ENCODE measurements around the gene PHAF1.

Gene PHAF1

DNA sequence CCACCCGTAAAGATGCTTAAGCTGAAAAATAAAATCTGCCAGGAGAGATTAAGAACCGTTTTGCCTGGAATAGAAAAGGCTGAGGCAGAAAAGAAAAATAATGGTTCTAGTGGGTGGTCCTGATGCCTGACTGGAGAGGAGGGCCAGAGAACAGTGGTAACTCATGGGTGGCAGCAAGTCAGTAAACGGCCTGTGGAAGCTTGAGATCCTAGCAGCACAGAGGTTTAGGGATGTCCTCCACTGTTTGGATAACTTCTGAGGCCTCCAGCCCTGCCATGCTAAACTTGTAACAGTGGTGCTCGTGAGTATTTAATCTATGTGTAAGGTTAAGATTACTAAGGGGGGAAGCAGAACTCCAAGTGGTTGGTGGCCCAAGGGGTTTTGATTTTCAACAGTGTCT is 21.2 kb upstream of the PHAF1 start:
- no peak for DNase-seq
- no peaks in the 10 kb centered on the region for H3K9me3 ChIP-seq
- H3K4me1 ChIP-seq, result peaks cover 20% of the 10 kb centered on the region
- TF ChIP-seq, protein P1, sequence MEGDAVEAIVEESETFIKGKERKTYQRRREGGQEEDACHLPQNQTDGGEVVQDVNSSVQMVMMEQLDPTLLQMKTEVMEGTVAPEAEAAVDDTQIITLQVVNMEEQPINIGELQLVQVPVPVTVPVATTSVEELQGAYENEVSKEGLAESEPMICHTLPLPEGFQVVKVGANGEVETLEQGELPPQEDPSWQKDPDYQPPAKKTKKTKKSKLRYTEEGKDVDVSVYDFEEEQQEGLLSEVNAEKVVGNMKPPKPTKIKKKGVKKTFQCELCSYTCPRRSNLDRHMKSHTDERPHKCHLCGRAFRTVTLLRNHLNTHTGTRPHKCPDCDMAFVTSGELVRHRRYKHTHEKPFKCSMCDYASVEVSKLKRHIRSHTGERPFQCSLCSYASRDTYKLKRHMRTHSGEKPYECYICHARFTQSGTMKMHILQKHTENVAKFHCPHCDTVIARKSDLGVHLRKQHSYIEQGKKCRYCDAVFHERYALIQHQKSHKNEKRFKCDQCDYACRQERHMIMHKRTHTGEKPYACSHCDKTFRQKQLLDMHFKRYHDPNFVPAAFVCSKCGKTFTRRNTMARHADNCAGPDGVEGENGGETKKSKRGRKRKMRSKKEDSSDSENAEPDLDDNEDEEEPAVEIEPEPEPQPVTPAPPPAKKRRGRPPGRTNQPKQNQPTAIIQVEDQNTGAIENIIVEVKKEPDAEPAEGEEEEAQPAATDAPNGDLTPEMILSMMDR (IDR thresholded peaks at IDR 0.05; ENCODE audit: low read depth, low read length), result no peak
- H3K4me3 ChIP-seq (ENCODE audit: low read depth, low read length), result no peak overlapping the region
- H3K36me3 ChIP-seq, result peaks cover 12% of the 10 kb centered on the region
- no peaks in the 10 kb centered on the region for H3K27me3 ChIP-seq

DNA sequence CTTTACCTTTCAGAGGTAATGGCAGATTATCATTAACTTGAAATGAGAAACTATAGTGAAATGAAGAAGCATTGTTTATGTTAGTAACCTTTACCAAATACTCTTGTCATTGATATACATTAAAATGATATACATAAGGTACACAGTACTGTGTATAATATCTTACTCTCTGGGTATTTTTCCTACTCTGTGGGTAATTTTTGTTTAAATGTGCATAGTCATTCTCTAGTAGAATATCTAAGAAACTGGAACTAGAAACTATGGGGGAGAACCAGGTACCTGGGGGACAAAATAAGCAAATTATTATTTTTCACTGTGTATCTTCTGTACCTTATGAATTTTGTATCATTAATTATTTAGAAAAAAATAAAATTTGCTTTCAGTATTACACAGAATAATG is 20.6 kb upstream of the PHAF1 start:
- TF ChIP-seq, protein P1 (IDR thresholded peaks at IDR 0.05; ENCODE audit: low read depth, low read length), result no peak
- Histone ChIP-seq H3K36me3 (peaks cover 12% of the 10 kb centered on the region), H3K9me3 (no peaks in the 10 kb centered on the region), H3K4me1 (peaks cover 20% of the 10 kb centered on the region), H3K4me3 (ENCODE audit: low read depth, low read length) (no peak overlapping the region), H3K27me3 (no peaks in the 10 kb centered on the region)
- DNase-seq, result no peak

DNA sequence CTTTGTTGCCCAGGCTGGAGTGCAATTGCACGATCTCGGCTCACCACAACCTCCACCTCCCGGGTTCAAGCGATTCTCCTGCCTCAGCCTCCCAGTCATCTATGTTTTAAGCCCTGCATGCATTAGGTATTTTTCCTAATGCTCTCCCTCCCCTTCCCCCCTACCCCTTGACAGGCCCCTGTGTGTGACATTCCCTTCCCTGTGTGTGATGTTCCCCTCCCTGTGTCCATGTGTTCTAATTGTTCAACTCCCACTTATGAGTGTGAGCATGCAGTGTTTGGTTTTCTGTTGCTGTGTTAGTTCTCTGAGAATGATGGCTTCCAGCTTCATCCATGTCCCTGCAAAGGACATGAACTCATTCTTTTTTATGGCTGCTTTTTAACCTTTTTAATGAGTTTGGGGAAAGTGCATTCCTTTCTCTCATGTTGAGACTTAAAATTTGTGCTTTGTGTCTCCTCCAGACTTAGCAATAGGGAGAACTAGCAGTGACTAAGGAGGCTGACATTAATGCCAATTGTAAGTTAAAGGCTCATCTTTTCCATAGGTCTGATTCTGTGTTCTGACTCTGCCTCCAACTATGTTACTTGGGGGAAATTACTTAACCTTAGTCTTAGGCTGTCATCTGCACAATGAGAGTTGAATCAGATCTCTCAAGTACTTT is 17.7 kb upstream of the PHAF1 start:
- H3K4me3 ChIP-seq (ENCODE audit: low read depth, low read length), result no peak overlapping the region
- H3K9me3 ChIP-seq, result no peaks in the 10 kb centered on the region
- peaks cover 11% of the 10 kb centered on the region; the same call in 1 of the 2 replicates for H3K4me1 ChIP-seq
- TF ChIP-seq, protein P1 (IDR thresholded peaks at IDR 0.05; ENCODE audit: low read depth, low read length), result no peak
- no peak for DNase-seq
- H3K27me3 ChIP-seq, result no peaks in the 10 kb centered on the region
- peaks cover 13% of the 10 kb centered on the region for H3K36me3 ChIP-seq

DNA sequence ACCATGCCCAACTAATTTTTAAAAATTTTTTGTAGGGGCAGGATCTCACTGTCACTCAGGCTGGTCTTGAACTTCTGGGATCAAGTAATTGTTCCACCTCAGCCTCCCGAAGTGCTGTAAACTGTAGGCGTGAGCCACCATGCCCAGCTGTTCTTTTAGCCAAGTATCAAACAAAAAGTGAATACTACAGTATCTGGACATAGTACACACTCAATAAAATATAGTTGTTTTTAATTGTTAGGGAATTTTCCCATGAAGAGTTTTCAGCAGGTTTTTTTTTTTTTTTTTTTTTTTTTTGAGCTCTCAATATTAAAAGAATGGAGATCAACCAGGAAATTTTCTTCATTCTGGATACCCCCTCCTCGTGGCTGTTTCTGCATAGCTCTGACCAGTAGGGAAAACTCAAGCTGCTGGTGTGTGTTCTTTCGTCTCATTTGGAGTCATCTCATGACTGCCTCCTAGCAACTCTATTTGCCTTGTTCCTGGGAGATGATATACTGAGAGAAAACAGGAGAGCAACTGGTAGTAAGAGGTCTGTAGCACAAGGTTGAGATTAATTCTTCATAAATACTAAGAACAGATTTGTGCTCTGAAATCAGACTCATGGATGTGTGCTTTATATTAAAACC is 16.5 kb upstream of the PHAF1 start:
- Histone ChIP-seq H3K27me3 (no peaks in the 10 kb centered on the region), H3K4me3 (ENCODE audit: low read depth, low read length) (no peak overlapping the region), H3K36me3 (peaks cover 15% of the 10 kb centered on the region), H3K4me1 (no peaks in the 10 kb centered on the region; the same call in 1 of the 2 replicates), H3K9me3 (no peaks in the 10 kb centered on the region)
- TF ChIP-seq, protein P1 (IDR thresholded peaks at IDR 0.05; ENCODE audit: low read depth, low read length), result no peak
- DNase-seq, result no peak

DNA sequence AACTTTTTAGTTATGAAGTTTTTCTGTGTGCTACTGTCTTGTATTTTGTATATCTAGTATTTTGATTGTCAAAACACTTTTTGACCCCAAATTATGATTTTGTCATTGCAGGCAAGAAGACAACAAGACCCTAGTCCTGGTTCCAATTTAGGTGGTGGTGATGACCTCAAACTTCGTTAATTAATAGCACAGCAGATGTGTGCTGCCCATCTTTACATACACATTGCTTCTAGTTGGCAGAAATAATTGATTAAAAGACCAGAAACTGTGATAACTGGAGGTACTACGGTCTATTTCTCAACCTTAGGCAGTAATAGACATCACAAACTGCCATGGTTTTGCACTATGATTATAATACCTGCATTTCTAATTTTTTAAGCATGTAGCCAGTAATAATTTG is 11.1 kb upstream of the PHAF1 start:
- TF ChIP-seq, protein P1 (IDR thresholded peaks at IDR 0.05; ENCODE audit: low read depth, low read length), result no peak
- Histone ChIP-seq H3K36me3 (peaks cover 3% of the 10 kb centered on the region; the same call in 1 of the 2 replicates), H3K9me3 (no peaks in the 10 kb centered on the region), H3K4me3 (ENCODE audit: low read depth, low read length) (no peak overlapping the region), H3K4me1 (no peaks in the 10 kb centered on the region), H3K27me3 (no peaks in the 10 kb centered on the region)
- DNase-seq, result no peak
